GM12873 (cell line): ENCODE results near the gene PEX5L.

ENCODE experiments used
- TF ChIP-seq, protein P1 (sequence below): IDR thresholded peaks from 2 replicates; pipeline ENCODE4 v1.5.1; 2012; ENCODE audit warnings: low read depth, mild to moderate bottlenecking, moderate library complexity, low read length, control low read depth; ENCODE audit not compliant: insufficient read depth; ENCODE audit errors: missing control alignments

Gene PEX5L

DNA sequence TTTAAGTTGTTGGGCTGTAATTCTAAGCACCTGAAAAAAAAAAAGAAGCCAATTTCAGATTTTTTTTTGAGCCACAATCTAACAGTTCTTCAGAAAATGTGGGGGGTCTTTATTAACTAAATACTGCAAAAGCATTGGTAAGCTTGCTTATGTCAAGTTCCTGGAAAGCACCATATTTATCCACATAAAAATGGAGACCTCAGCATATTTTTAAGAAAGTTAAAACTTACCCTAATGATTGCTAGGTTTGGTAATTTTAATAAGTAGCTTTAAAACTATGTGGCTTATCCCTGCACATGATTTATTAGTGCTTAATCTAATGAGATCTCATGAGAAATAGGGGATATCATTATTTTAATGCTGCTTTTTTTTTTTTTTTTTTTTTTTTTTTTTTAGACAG is 227.1 kb downstream of the PEX5L start:
- TF ChIP-seq, protein P1, sequence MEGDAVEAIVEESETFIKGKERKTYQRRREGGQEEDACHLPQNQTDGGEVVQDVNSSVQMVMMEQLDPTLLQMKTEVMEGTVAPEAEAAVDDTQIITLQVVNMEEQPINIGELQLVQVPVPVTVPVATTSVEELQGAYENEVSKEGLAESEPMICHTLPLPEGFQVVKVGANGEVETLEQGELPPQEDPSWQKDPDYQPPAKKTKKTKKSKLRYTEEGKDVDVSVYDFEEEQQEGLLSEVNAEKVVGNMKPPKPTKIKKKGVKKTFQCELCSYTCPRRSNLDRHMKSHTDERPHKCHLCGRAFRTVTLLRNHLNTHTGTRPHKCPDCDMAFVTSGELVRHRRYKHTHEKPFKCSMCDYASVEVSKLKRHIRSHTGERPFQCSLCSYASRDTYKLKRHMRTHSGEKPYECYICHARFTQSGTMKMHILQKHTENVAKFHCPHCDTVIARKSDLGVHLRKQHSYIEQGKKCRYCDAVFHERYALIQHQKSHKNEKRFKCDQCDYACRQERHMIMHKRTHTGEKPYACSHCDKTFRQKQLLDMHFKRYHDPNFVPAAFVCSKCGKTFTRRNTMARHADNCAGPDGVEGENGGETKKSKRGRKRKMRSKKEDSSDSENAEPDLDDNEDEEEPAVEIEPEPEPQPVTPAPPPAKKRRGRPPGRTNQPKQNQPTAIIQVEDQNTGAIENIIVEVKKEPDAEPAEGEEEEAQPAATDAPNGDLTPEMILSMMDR: no peak

DNA sequence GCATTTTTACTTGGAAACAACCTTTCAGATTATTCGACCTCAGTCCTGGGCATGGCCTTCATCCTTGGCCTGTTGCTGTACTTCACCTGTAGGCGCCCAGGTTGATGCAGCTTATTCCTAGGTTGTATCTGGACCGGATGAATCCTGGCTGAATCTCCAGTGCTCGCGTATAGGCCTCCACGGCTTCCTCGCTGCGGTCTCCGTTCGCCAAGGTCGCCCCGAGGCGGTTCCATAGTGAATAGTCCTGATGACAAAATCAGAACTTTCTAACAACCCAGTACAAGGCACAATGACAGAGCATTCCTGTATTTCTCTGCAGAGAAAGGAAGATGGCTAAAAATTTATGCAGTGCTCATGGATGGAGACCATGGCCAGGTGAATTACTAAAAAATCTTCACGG is 229.1 kb downstream of the PEX5L start:
- TF ChIP-seq, protein P1: no peak

DNA sequence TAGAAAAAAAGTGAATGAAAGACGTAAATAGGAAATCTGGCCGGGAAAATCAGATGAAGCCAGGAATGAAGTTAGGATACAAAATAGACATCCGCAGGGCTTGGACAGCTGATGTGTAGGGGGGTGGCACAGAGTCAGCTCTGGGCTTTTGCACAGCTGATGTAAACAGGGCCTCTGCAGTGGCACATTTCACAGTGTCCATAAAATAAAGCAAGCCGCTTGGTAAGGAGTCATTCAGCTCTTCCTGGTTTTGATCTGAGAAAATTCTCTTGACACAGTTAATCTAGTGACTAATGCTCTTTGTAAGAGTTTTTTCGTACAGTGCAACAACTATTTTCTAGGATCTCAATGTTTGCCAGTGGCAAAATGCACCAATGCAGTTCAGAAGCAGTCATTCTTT is 230.6 kb downstream of the PEX5L start:
- TF ChIP-seq, protein P1: no peak

DNA sequence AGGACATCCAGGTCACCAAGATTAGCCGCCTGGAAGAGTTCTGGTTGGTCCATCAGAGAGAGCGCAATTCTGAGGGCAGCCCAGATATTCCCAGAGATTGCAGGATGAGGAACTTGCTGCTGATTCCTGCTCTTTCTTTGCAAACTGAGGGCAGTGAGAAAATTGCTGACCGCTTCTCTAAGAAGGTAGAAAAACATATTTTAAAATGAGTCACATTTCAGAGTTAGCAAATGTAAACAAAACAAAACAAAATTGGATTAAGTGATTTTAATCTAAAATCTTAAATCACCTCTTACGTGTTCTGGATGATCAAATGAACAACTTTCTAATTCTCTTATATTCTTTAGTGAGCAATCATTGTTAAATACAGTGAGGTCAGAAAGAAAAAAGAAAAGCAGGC is 234.9 kb downstream of the PEX5L start:
- TF ChIP-seq, protein P1: no peak

DNA sequence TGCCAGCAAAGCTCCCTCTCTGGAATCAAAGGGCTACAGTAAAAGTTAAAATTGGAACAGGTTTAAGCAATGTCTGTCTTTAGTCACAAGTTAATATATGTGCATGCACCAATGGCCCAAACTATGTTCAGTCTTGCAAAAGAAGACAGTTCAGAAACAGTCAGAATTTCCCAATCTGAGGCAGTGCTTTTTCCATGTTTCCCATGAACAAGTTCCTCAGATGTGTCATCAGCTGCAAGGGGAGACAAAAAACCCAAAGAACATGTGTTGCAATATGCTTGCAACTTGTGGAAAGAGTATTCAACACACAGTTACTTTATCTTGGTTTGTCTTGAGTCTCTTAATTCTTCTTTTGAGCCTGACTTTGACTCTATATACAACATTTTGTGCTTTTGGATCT is 235.5 kb downstream of the PEX5L start:
- TF ChIP-seq, protein P1: no peak

DNA sequence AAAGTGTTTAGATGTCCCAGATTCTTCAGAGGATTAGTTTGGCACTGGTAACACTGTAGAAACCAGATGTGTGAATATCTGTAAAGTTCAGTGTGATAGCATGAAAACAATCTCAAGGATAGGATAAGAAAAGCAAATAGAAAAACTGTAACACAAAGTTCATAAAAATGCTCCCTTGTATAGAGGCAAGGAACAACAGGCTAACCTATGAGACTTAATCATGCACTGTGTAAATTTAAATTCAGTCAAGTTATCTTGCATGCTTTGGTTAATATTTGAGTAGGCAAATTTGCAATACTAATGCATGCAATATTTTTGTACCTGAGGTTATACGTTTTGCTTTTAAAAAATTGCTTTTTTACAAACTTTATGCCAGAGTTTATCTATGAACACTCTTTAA is 239.5 kb downstream of the PEX5L start:
- TF ChIP-seq, protein P1: no peak

DNA sequence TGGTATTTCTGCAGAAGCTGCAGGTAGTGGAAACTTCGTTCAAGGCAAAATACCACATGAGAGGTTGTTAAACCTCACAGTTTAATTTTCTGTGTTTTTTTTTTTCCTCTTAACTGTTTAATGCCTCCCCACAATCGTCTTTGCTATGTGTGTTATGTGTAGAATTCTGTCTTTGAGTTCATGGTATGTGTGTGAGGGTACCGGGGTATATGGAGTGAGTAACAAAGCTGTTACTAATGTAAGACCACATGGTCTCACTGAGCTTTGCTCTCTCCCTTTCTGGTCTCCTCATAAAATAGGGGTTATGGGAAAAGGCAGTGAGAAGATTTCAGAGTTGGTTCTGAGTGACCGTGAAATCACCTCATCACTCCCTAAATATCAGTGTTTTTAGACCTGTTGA is 240.3 kb downstream of the PEX5L start:
- TF ChIP-seq, protein P1: no peak

DNA sequence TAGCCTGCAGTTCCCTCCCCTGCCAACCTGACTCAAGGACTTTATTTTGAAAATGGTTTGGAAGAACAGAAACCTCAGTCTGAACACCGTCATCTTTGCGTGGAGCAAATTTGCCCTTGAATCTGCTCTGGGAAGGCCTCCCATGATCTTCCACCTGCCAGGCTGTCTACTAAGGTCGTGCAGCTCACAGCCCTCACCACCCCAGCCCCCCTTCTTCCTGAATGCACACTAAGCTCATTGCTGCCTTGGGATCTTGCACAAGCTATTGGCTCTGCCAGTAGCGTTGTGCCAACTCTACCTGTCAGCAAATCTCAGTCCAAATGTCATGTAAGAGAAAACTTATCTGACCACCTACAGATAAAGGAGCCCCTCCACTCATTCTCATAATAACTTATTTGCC is 242.4 kb downstream of the PEX5L start:
- TF ChIP-seq, protein P1: no peak
